GM18499 (cell line): ENCODE results near the gene CMTR1.

Experiments
- ATAC-seq: cut with Tn5 transposase; IDR thresholded peaks from one replicate; pipeline ENCODE4 v1.9.1; 2021; ENCODE audit warnings: moderate number of reproducible peaks; ENCODE audit not compliant: insufficient read depth, unreplicated experiment

CMTR1 gene

GRCh38 chr6:37525460-37526357 lies 92.7 kb downstream of the CMTR1 start:
- no peak for ATAC-seq

GRCh38 chr6:37528541-37528940 lies 95.5 kb downstream of the CMTR1 start:
- ATAC-seq, result no peak

GRCh38 chr6:37530297-37530696 lies 97.3 kb downstream of the CMTR1 start:
- ATAC-seq, result no peak

GRCh38 chr6:37531026-37531425 lies 98.0 kb downstream of the CMTR1 start:
- no peak for ATAC-seq
